IPS-NIHi7 (cell line): ENCODE results near the gene SMPD3.
A peak's percentile ranks its signal among the peaks of the same experiment; 100 is the strongest.

Source experiments
- DNase-seq: peaks from one replicate; pipeline ENCODE4 v3.0.0; 2012; ENCODE audit warnings: mixed read lengths; ENCODE audit errors: extremely low spot score

The SMPD3 gene

GRCh38 chr16:68356249-68356918 lies 91.9 kb downstream of the SMPD3 start:
- DNase-seq: no peak

- DNase-seq: peak; percentile 68
These were observed 92.7 kb downstream of the SMPD3 start for GRCh38 chr16:68355447-68356248.

- DNase-seq: no peak
These were observed 93.5 kb downstream of the SMPD3 start for GRCh38 chr16:68354816-68355215.

GRCh38 chr16:68353366-68353765 lies 94.9 kb downstream of the SMPD3 start:
- DNase-seq: no peak

GRCh38 chr16:68351991-68352431 lies 96.3 kb downstream of the SMPD3 start:
- no peak for DNase-seq

- DNase-seq: no peak
These were observed 96.8 kb downstream of the SMPD3 start for GRCh38 chr16:68351463-68351862.

- DNase-seq: no peak
These were observed 97.4 kb downstream of the SMPD3 start for GRCh38 chr16:68350813-68351350.

GRCh38 chr16:68349838-68350410 lies 98.4 kb downstream of the SMPD3 start:
- no peak for DNase-seq

- no peak for DNase-seq
These were observed 99.5 kb downstream of the SMPD3 start for GRCh38 chr16:68348639-68349445.

- DNase-seq: no peak
These were observed 100.7 kb downstream of the SMPD3 start for GRCh38 chr16:68347605-68348004.

- no peak for DNase-seq
These were observed 101.3 kb downstream of the SMPD3 start for GRCh38 chr16:68346892-68347480.

GRCh38 chr16:68345958-68346635 lies 102.2 kb downstream of the SMPD3 start:
- no peak for DNase-seq

- DNase-seq: no peak
These were observed 102.9 kb downstream of the SMPD3 start for GRCh38 chr16:68345351-68345810.

GRCh38 chr16:68344252-68344651 lies 104.1 kb downstream of the SMPD3 start:
- no peak for DNase-seq

GRCh38 chr16:68343137-68343536 lies 105.2 kb downstream of the SMPD3 start:
- DNase-seq: no peak

GRCh38 chr16:68342620-68343019 lies 105.7 kb downstream of the SMPD3 start:
- no peak for DNase-seq

GRCh38 chr16:68339214-68339613 lies 109.1 kb downstream of the SMPD3 start:
- no peak for DNase-seq

- DNase-seq: no peak
These were observed 109.8 kb downstream of the SMPD3 start for GRCh38 chr16:68338326-68339119.

- DNase-seq: no peak
These were observed 113.1 kb downstream of the SMPD3 start for GRCh38 chr16:68335175-68335574.
